SK-N-MC (cell line): ENCODE results near the gene COL16A1.

Experiments
- EZH2 ChIP-seq: fragments of 200-600 bp; sonication (generic); IDR thresholded peaks from one replicate; pipeline ENCODE4 v1.6.1; 2017; ENCODE audit warnings: antibody characterized with exemption
- POLR2AphosphoS5 ChIP-seq: IDR thresholded peaks from 2 replicates; pipeline ENCODE4 v1.6.1; 2012; ENCODE audit warnings: mild to moderate bottlenecking, low read depth, low read length, borderline replicate concordance

DNA sequence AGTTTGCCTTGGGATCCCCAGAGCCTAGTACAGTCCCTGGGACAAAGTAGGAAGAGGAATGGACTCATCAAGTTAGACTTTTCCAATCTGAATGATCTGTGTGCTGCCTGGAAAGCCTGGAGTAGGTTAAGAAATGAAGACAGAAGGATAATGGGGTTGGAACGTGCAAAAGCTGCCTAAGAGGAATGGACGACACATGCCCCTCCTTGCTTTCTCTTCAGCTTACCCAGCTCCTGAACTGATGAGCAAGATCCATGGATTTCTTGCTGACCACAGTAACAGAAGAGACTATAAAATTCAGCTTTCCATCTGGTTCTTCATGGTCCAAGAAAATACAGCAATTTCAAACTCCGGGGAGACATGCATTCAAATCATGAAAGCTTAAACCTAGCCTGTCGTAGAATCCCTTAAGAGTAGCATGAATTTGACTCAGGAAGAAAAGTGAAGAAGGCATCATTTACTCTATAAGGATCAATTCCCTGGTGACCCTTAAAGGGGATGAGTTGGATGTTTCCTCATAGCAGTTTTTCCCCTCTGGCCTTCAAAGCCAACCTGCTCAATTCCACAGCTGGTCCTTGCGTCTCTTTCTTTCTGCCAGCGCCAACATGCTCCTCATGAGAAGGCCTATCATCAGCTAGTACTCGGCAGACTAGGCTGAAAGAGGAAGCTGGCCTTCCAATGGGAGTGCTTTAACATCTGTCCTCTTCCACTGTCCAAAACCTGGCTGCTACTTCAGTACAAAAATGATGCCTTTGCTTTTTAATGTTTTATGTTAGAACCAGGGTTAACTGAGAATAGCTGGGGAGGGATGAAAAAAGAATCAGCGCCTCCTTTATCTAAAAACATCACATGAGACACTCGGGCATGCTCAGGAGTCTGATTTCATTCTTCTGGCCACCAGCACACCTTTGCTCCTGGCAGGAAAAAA lies 53.4 kb downstream of the COL16A1 start:
- TF ChIP-seq EZH2 = no peak
- TF ChIP-seq POLR2AphosphoS5 = no peak
